Raji (cell line): ENCODE results near the gene IGF1.

Experiments used
- POLR2A ChIP-seq: IDR thresholded peaks from 2 replicates; pipeline ENCODE4 v1.6.1; 2011; ENCODE audit warnings: low read depth, low read length, control low read depth; ENCODE audit not compliant: insufficient read depth

The IGF1 gene

GRCh38 chr12:102407776-102408486 is 72.4 kb downstream of the IGF1 start:
- no peak for TF ChIP-seq POLR2A

GRCh38 chr12:102406033-102406584 is 74.3 kb downstream of the IGF1 start:
- no peak for TF ChIP-seq POLR2A

GRCh38 chr12:102401087-102401486 is 79.3 kb downstream of the IGF1 start:
- no peak for TF ChIP-seq POLR2A

GRCh38 chr12:102399653-102400052 is 80.7 kb downstream of the IGF1 start:
- TF ChIP-seq POLR2A = no peak

- no peak for TF ChIP-seq POLR2A
These were observed 84.1 kb downstream of the IGF1 start for GRCh38 chr12:102396276-102396675.

GRCh38 chr12:102394200-102394599 is 86.2 kb downstream of the IGF1 start:
- TF ChIP-seq POLR2A = no peak

- no peak for TF ChIP-seq POLR2A
These were observed 90.3 kb downstream of the IGF1 start for GRCh38 chr12:102390068-102390467.

GRCh38 chr12:102388469-102388868 is 91.9 kb downstream of the IGF1 start:
- TF ChIP-seq POLR2A = no peak

- TF ChIP-seq POLR2A = no peak
These were observed 95.0 kb downstream of the IGF1 start for GRCh38 chr12:102385343-102385742.

GRCh38 chr12:102379346-102380162 is 100.8 kb downstream of the IGF1 start:
- TF ChIP-seq POLR2A = no peak

- no peak for TF ChIP-seq POLR2A
These were observed 103.6 kb downstream of the IGF1 start for GRCh38 chr12:102376781-102377180.

- TF ChIP-seq POLR2A = no peak
These were observed 104.1 kb downstream of the IGF1 start for GRCh38 chr12:102376181-102376747.

GRCh38 chr12:102374190-102374589 is 106.2 kb downstream of the IGF1 start:
- no peak for TF ChIP-seq POLR2A

GRCh38 chr12:102372087-102372486 is 108.3 kb downstream of the IGF1 start:
- no peak for TF ChIP-seq POLR2A

- no peak for TF ChIP-seq POLR2A
These were observed 109.2 kb downstream of the IGF1 start for GRCh38 chr12:102371165-102371564.

GRCh38 chr12:102369876-102370275 is 110.5 kb downstream of the IGF1 start:
- no peak for TF ChIP-seq POLR2A

GRCh38 chr12:102365365-102365764 is 115.0 kb downstream of the IGF1 start:
- no peak for TF ChIP-seq POLR2A
